ENCODE measurements around the gene C2CD4D.

GRCh38 chr1:151813271-151813977 lies 26.2 kb downstream of the C2CD4D start:
- TF ChIP-seq EZH2 (IDR thresholded peaks at IDR 0.05; ENCODE audit: borderline replicate concordance, insufficient read depth, low read length, poor library complexity, severe bottlenecking), result no peak
- no peak for TF ChIP-seq EP300 (conservative IDR thresholded peaks at IDR 0.05; ENCODE audit: poor library complexity, severe bottlenecking)
- TF ChIP-seq CTCF (IDR thresholded peaks at IDR 0.05; ENCODE audit: poor library complexity, severe bottlenecking), result no peak
- no peak for TF ChIP-seq POLR2AphosphoS5 (IDR thresholded peaks at IDR 0.05)
- no peak for TF ChIP-seq REST (IDR thresholded peaks at IDR 0.05; ENCODE audit: borderline replicate concordance)
- TF ChIP-seq RAD21 (conservative IDR thresholded peaks at IDR 0.05), result no peak
- TF ChIP-seq SMC3 (conservative IDR thresholded peaks at IDR 0.05; ENCODE audit: poor library complexity), result no peak
